ENCODE data around the gene TAS1R2. TPM values are rescaled to one million over a fixed set of nuclear protein-coding genes. Genes with fewer than 3 reads are reported as not detected.

TAS1R2 gene
- total RNA-seq, 1 experiment from 2014 or later = not detected

- Histone ChIP-seq H3K4me2 (ENCODE audit: insufficient read depth, insufficient read length, low read length) (no peak overlapping the region), H3K27ac (ENCODE audit: insufficient read length, low read depth, low read length) (no peak overlapping the region), H3K23ac (ENCODE audit: insufficient read length, low read depth, low read length) (no peak overlapping the region), H3K14ac (ENCODE audit: insufficient read depth, low read length) (no peak overlapping the region), H3K27me3 (ENCODE audit: insufficient read depth, low read length) (no peaks in the 10 kb centered on the region; the same call in 1 of the 2 replicates), H3T11ph (ENCODE audit: low read length) (no peak overlapping the region), H3K79me2 (ENCODE audit: insufficient read depth, low read length) (no peaks in the 10 kb centered on the region), H4K5ac (ENCODE audit: insufficient read length, low read depth, low read length) (no peak overlapping the region), H3K9ac (ENCODE audit: extremely low read depth, insufficient read length, low read length) (no peak overlapping the region), H2BK15ac (ENCODE audit: low read depth, low read length) (no peak overlapping the region), H4K91ac (ENCODE audit: insufficient read length, low read depth, low read length) (no peak overlapping the region), H3K4ac (ENCODE audit: low read depth, low read length) (no peak overlapping the region), H3K4me1 (ENCODE audit: insufficient read depth, low read length) (no peaks in the 10 kb centered on the region), H3K9me3 (ENCODE audit: control insufficient read depth, low read depth, low read length) (no peaks in the 10 kb centered on the region), H4K8ac (replicated peaks; ENCODE audit: insufficient read length, low read depth, low read length) (no peak overlapping the region), H2BK5ac (ENCODE audit: insufficient read length, low read length) (no peak overlapping the region), H2AFZ (ENCODE audit: low read length) (no peak overlapping the region), H2AK5ac (ENCODE audit: insufficient read length, low read length) (no peak overlapping the region), H4K20me1 (ENCODE audit: control insufficient read depth, insufficient read depth, insufficient read length) (no peaks in the 10 kb centered on the region), H3K56ac (ENCODE audit: insufficient read length, low read depth, low read length) (no peak overlapping the region), H2BK120ac (ENCODE audit: low read depth, low read length, poor library complexity, severe bottlenecking) (no peak overlapping the region), H3K23me2 (ENCODE audit: insufficient read length, low read depth, low read length, poor library complexity, severe bottlenecking) (no peaks in the 10 kb centered on the region), H2BK12ac (ENCODE audit: insufficient read length, low read depth, low read length) (no peak overlapping the region), H3K18ac (ENCODE audit: insufficient read length, low read depth, low read length) (no peak overlapping the region), H2BK20ac (ENCODE audit: low read depth, low read length, poor library complexity, severe bottlenecking) (no peak overlapping the region), H3K79me1 (ENCODE audit: insufficient read depth, low read depth, low read length, poor library complexity, severe bottlenecking) (no peaks in the 10 kb centered on the region)
- H3K36me3 Mint-ChIP-seq (ENCODE audit: insufficient read depth in 1 of 3, low read depth in 3 of 3) = no peaks in the 10 kb centered on the region
- no peak for DNase-seq
- no CpG with 5 or more reads among the region's 1 CpG for WGBS (ENCODE audit: extremely low coverage, insufficient read length, low lambda C conversion rate)
- H3K27me3 Mint-ChIP-seq (ENCODE audit: low read depth) = peaks cover 25% of the 10 kb centered on the region
- H3K4me1 Mint-ChIP-seq = no peaks in the 10 kb centered on the region
- H3K27ac Mint-ChIP-seq = no peak overlapping the region
- no peak overlapping the region for H3K4me3 Mint-ChIP-seq
- TF ChIP-seq CTCF (conservative IDR thresholded peaks at IDR 0.05) = no peak
- H3K9me3 Mint-ChIP-seq = no peaks in the 10 kb centered on the region
These were observed 3.0 kb downstream of the TAS1R2 start for GRCh38 chr1:18856435-18856834.

Measured in H9 (cell line).